HG02970 (cell line): ENCODE data around the gene AGAP1.

Source experiments
- ATAC-seq: cut with Tn5 transposase; IDR thresholded peaks from one replicate; pipeline ENCODE4 v1.9.1; 2021; ENCODE audit warnings: mild to moderate bottlenecking, moderate library complexity, moderate number of reproducible peaks; ENCODE audit not compliant: unreplicated experiment, low FRiP score

The AGAP1 gene

DNA sequence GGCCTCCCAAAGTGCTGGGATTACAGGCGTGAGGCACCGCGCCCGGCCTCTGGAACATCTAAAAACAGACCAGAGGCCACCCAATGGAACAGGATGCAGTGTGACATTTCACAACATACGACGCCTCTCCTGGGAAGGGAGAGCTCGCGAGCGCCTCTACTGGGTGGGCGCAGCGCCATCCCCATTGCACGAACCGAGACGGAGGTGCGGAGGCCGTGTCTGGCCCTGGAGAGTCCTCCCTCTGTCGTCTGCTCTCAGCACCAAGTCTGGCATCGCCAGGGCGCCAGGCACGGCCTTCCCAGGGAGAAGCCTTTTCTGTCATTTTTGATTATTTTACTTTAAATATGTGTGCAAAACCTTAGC is 683.7 kb downstream of the AGAP1 start:
- ATAC-seq: no peak

DNA sequence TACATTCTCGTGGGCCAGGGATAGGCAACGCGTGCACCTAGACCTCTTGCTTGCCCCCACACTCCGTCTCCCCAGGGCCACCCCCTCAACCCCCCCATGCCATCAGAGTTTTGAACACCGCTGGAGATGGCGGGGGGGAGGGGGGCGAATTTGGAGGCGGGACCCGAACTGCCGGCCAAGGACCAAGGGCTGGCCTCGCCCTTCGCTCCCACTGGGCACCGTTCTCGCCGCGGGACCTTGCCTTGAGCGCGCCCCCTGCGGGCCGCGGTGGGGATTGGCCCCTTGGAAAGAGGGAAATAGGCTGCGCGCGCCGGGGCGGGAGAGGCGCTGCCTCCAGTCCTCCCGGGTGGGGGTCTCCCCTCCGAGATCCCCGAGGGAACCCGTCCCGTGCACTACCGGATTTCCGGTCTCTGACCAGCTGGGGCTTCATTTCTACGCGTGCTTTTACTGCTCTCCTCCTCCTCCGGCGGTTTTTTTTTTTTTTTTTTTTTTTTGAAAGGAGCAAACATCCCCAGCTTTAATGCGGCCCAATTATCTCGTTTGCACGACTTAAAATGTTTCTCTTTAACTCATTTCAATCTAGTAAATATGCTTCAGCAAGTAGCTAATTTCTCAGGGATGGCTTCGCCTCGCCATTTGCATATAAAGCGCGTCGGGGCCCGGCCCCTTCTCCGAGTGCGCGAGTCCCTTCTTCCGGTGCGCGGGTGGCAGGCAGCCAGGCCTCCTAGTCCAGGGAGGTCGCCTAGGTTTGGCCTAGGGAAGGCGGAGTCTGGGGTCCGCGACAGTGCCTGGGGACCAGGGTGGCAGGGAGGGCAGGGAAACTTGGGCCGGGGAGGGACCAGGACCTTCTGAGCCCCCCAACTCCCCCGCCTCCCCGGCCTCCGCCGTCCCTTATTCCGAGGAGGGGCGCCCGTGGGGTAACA is 684.4 kb downstream of the AGAP1 start:
- ATAC-seq: no peak

DNA sequence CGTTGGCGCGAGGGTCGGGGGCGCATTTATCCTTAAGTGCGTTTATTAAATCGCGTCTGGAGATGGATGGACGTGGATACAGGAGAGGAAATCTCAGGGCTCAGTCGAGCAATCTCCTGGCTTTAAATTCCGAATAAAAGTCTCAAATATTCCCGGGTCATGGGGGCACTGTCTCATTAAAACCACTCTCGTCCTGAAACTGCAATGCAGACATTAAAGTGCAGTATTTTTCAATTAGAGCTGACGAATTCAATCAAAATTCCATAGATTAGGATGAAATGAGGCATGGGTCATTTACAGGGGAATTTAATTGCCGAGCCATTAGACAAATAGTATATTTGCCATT is 685.0 kb downstream of the AGAP1 start:
- ATAC-seq: no peak

- no peak for ATAC-seq
Observed at GRCh38 chr2:236179236-236180075, 685.6 kb downstream of the AGAP1 start.

DNA sequence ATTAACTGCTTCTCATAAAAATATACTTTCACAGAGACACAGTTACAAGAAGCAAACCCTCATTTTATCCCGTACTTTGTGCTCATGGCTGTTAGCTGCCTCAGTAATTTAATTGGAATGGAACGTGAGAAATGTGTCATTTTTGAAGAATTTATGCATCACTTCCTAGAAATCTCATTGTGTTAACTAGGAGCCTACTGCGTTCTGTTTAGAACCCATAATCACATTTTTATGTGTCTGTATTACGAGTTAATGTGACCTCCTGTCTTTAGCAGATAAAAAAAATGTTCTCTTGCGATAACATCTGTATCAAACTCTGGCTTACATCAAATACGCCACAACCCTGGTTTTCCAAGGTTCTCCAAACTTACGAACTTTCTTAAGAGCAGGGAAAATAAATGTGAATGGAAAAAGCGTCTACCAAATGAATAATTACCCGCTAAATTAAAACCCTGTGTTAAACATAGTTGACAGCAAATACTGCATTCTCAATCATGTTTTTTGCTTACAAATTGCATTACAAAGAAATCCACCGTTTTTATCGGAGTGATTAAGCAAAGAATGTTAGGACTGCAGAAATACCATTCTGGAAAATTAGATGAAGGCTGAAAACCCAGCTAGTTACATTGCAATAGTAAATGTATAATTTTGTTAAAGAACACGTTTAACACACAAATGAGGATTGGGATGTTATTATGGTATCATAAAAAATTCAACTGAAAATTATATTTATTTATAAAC is 686.4 kb downstream of the AGAP1 start:
- ATAC-seq: no peak

DNA sequence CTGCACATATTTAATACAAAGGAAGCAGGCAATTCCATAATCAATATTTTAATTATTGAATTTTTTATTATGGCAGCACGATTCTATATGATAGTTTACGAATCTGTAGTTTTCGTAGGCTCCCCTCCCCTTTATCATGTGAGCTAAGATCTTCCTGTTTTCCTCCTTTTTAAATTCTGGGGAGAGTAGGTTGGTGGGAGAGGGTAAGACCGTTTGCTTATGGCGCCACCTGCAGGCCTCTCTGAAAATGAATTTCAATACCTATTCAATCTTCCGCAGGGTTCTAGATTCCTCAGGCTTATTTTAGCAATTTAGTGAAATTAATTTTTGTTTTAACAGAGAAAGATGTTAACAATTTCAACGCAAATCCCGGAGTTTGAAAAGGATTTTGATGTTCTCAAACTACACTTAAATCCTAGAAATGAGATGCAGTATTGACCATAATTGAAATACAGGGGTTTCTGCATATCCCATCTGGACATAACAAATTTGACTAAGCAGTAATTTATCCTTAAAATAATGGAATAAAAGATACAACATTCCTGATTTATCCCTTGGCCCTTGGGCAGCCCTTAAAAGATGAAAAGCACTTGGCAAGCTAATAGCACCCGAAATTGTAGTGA is 687.1 kb downstream of the AGAP1 start:
- ATAC-seq: no peak
